ENCODE measurements around the gene THOC3. TPM values are rescaled to one million over a fixed set of nuclear protein-coding genes. Genes with fewer than 3 reads are reported as not detected.
"Not testable (repeated sequence)": the region's sequence is repeated elsewhere in the genome, so short reads cannot be mapped to it uniquely, and the experiment has no call there.

THOC3 gene
- total RNA-seq, 1 donor from 2014 or later: 94.2 TPM

GRCh38 chr5:175962329-175962728 is 5.8 kb downstream of the THOC3 start:
- H3K9me3 Mint-ChIP-seq; H3K27ac Mint-ChIP-seq; H3K4me1 Mint-ChIP-seq (ENCODE audit: low read depth); intact Hi-C loops (cut with micrococcal nuclease); H3K27me3 Mint-ChIP-seq (ENCODE audit: insufficient read depth); H3K4me3 Mint-ChIP-seq; DNase-seq (ENCODE audit: low spot score); H3K36me3 Mint-ChIP-seq (ENCODE audit: low read depth): not testable (repeated sequence)

- DNase-seq (ENCODE audit: low spot score); H3K9me3 Mint-ChIP-seq; H3K27ac Mint-ChIP-seq; H3K4me1 Mint-ChIP-seq (ENCODE audit: low read depth); intact Hi-C loops (cut with micrococcal nuclease); H3K36me3 Mint-ChIP-seq (ENCODE audit: low read depth); H3K27me3 Mint-ChIP-seq (ENCODE audit: insufficient read depth); H3K4me3 Mint-ChIP-seq: not testable (repeated sequence)
Observed at GRCh38 chr5:175960228-175960627, 7.9 kb downstream of the THOC3 start.

GRCh38 chr5:175958515-175958914 is 9.6 kb downstream of the THOC3 start:
- intact Hi-C loops (cut with micrococcal nuclease); H3K4me1 Mint-ChIP-seq (ENCODE audit: low read depth); DNase-seq (ENCODE audit: low spot score); H3K27me3 Mint-ChIP-seq (ENCODE audit: insufficient read depth); H3K36me3 Mint-ChIP-seq (ENCODE audit: low read depth); H3K4me3 Mint-ChIP-seq; H3K9me3 Mint-ChIP-seq; H3K27ac Mint-ChIP-seq: not testable (repeated sequence)

- H3K4me3 Mint-ChIP-seq; H3K27me3 Mint-ChIP-seq (ENCODE audit: insufficient read depth); H3K27ac Mint-ChIP-seq; H3K4me1 Mint-ChIP-seq (ENCODE audit: low read depth); H3K36me3 Mint-ChIP-seq (ENCODE audit: low read depth); H3K9me3 Mint-ChIP-seq; intact Hi-C loops (cut with micrococcal nuclease); DNase-seq (ENCODE audit: low spot score): not testable (repeated sequence)
Observed at GRCh38 chr5:175954107-175954506, 14.0 kb downstream of the THOC3 start.

GRCh38 chr5:175952810-175953209 is 15.3 kb downstream of the THOC3 start:
- H3K4me1 Mint-ChIP-seq (ENCODE audit: low read depth); H3K27me3 Mint-ChIP-seq (ENCODE audit: insufficient read depth); H3K4me3 Mint-ChIP-seq; H3K9me3 Mint-ChIP-seq; DNase-seq (ENCODE audit: low spot score); intact Hi-C loops (cut with micrococcal nuclease); H3K27ac Mint-ChIP-seq; H3K36me3 Mint-ChIP-seq (ENCODE audit: low read depth): not testable (repeated sequence)

GRCh38 chr5:175951339-175951969 is 16.7 kb downstream of the THOC3 start:
- DNase-seq (ENCODE audit: low spot score); H3K36me3 Mint-ChIP-seq (ENCODE audit: low read depth); H3K27ac Mint-ChIP-seq; H3K4me3 Mint-ChIP-seq; H3K9me3 Mint-ChIP-seq; intact Hi-C loops (cut with micrococcal nuclease); H3K27me3 Mint-ChIP-seq (ENCODE audit: insufficient read depth); H3K4me1 Mint-ChIP-seq (ENCODE audit: low read depth): not testable (repeated sequence)

- H3K4me3 Mint-ChIP-seq; H3K27me3 Mint-ChIP-seq (ENCODE audit: insufficient read depth); H3K9me3 Mint-ChIP-seq; DNase-seq (ENCODE audit: low spot score); H3K4me1 Mint-ChIP-seq (ENCODE audit: low read depth); intact Hi-C loops (cut with micrococcal nuclease); H3K27ac Mint-ChIP-seq; H3K36me3 Mint-ChIP-seq (ENCODE audit: low read depth): not testable (repeated sequence)
Observed at GRCh38 chr5:175948329-175949108, 19.6 kb downstream of the THOC3 start.

- H3K4me3 Mint-ChIP-seq; DNase-seq (ENCODE audit: low spot score); H3K4me1 Mint-ChIP-seq (ENCODE audit: low read depth); H3K27me3 Mint-ChIP-seq (ENCODE audit: insufficient read depth); H3K27ac Mint-ChIP-seq; intact Hi-C loops (cut with micrococcal nuclease); H3K9me3 Mint-ChIP-seq; H3K36me3 Mint-ChIP-seq (ENCODE audit: low read depth): not testable (repeated sequence)
Observed at GRCh38 chr5:175943253-175943652, 24.9 kb downstream of the THOC3 start.

- H3K4me3 Mint-ChIP-seq; H3K27ac Mint-ChIP-seq; H3K27me3 Mint-ChIP-seq (ENCODE audit: insufficient read depth); DNase-seq (ENCODE audit: low spot score); H3K9me3 Mint-ChIP-seq; intact Hi-C loops (cut with micrococcal nuclease); H3K36me3 Mint-ChIP-seq (ENCODE audit: low read depth); H3K4me1 Mint-ChIP-seq (ENCODE audit: low read depth): not testable (repeated sequence)
Observed at GRCh38 chr5:175940632-175941031, 27.5 kb downstream of the THOC3 start.

- H3K9me3 Mint-ChIP-seq; DNase-seq (ENCODE audit: low spot score); H3K4me1 Mint-ChIP-seq (ENCODE audit: low read depth); H3K36me3 Mint-ChIP-seq (ENCODE audit: low read depth); H3K27me3 Mint-ChIP-seq (ENCODE audit: insufficient read depth); H3K4me3 Mint-ChIP-seq; H3K27ac Mint-ChIP-seq; intact Hi-C loops (cut with micrococcal nuclease): not testable (repeated sequence)
Observed at GRCh38 chr5:175938489-175938888, 29.6 kb downstream of the THOC3 start.

- H3K27me3 Mint-ChIP-seq (ENCODE audit: insufficient read depth); DNase-seq (ENCODE audit: low spot score); H3K4me3 Mint-ChIP-seq; H3K9me3 Mint-ChIP-seq; H3K4me1 Mint-ChIP-seq (ENCODE audit: low read depth); intact Hi-C loops (cut with micrococcal nuclease); H3K36me3 Mint-ChIP-seq (ENCODE audit: low read depth); H3K27ac Mint-ChIP-seq: not testable (repeated sequence)
Observed at GRCh38 chr5:175928752-175929151, 39.4 kb downstream of the THOC3 start.

GRCh38 chr5:175925106-175925505 is 43.0 kb downstream of the THOC3 start:
- H3K4me1 Mint-ChIP-seq (ENCODE audit: low read depth); H3K27ac Mint-ChIP-seq; intact Hi-C loops (cut with micrococcal nuclease); H3K27me3 Mint-ChIP-seq (ENCODE audit: insufficient read depth); H3K4me3 Mint-ChIP-seq; H3K36me3 Mint-ChIP-seq (ENCODE audit: low read depth); H3K9me3 Mint-ChIP-seq; DNase-seq (ENCODE audit: low spot score): not testable (repeated sequence)

- DNase-seq (ENCODE audit: low spot score): no peak
- Mint-ChIP-seq H3K9me3 (no peaks in the 10 kb centered on the region), H3K4me1 (ENCODE audit: low read depth) (no peaks in the 10 kb centered on the region), H3K27me3 (ENCODE audit: insufficient read depth) (no peaks in the 10 kb centered on the region), H3K4me3 (no peak overlapping the region), H3K36me3 (ENCODE audit: low read depth) (peaks cover 5% of the 10 kb centered on the region), H3K27ac (no peak overlapping the region)
- intact Hi-C loops (cut with micrococcal nuclease): no loop called here
Observed at GRCh38 chr5:175922192-175922885, 45.8 kb downstream of the THOC3 start.
